GM21723 (cell line): ENCODE measurements around the gene SH3RF2.
"Not testable (repeated sequence)": the region's sequence is repeated elsewhere in the genome, so short reads cannot be mapped to it uniquely, and the experiment has no call there.

Experiments
- ATAC-seq: cut with Tn5 transposase; IDR thresholded peaks from one replicate; pipeline ENCODE4 v1.9.1; 2021; ENCODE audit warnings: mild to moderate bottlenecking, moderate library complexity; ENCODE audit not compliant: unreplicated experiment

Gene SH3RF2

GRCh38 chr5:145976431-145977155, 40.2 kb downstream of the SH3RF2 start:
- peak; percentile 71 for ATAC-seq

GRCh38 chr5:145978171-145978570, 41.8 kb downstream of the SH3RF2 start:
- no peak for ATAC-seq

GRCh38 chr5:145978708-145979107, 42.3 kb downstream of the SH3RF2 start:
- no peak for ATAC-seq

GRCh38 chr5:145979270-145980223, 43.2 kb downstream of the SH3RF2 start:
- ATAC-seq = no peak

GRCh38 chr5:145980259-145980658, 43.9 kb downstream of the SH3RF2 start:
- no peak for ATAC-seq

DNA sequence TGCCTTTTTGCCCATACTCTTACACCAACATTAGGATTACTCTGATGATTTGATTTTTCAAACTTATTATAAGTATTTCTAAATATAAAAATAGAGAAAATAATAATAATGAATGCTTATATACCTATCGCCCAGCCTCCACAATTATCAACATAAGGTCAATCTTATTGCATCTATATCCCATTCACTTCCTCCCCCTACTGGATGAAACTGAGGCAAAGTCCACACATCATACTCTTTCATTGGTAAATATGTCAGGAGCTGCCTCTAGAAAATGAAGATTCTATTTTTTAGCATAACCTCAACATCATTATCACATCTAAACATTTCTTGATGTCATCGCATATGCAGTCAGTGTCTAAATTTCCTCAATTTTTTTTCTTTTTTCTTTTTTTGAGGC, 44.3 kb downstream of the SH3RF2 start:
- ATAC-seq = no peak

GRCh38 chr5:145981589-145982571, 45.5 kb downstream of the SH3RF2 start:
- no peak for ATAC-seq

DNA sequence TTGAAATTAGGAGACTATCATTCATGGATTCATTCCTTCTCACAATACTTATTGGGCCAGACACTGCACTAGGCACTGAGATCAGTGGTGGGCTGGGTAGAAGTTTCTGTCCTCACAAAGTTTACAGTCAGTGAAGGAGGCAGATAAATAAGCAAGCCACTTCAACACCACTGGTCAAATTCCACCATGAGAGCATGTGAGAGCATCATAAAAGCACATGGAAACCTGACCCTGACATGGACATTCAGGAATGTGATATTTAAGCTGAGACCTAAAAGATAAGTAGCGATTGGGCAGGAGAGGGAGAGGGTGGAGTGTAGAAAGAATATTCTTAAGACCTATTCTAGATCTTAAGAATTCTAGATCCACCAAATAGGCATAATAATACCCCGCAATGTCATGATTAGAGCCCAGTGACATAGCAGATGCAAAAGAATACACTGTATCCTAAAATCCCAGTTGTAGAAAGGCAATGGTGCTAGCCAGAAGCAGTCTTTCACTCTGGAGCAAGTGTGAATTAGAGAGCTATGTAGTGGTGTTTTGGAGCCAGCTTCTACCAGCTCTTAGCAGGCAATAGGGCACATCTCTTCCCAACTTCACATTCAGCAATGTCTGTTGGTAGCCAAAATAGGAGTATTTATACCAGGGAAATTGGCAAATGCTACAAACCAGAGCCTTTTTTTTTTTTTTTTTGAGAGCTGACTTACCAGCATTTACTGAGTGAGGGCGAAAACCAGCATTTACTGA, 46.4 kb downstream of the SH3RF2 start:
- no peak for ATAC-seq

DNA sequence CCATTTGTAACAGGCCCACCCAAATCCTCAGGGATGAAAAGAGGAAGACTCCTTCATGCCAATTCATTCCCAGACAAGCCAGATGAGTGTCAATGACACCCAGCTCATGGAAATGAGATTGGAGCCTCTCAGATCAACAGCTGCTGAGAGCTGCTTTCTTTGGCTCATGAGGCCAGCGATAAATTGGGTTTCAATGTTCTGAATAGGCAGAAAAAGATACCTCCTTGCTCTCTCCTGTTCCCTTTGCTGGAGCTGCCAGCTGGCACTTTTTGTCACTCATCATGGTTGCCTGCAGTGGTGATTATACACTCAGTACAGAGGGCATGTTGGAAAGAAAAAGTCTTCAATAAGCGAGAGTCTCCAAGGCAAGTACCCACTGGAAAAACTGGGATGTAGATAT, 47.1 kb downstream of the SH3RF2 start:
- ATAC-seq = no peak

GRCh38 chr5:145984072-145984471, 47.7 kb downstream of the SH3RF2 start:
- ATAC-seq = no peak

DNA sequence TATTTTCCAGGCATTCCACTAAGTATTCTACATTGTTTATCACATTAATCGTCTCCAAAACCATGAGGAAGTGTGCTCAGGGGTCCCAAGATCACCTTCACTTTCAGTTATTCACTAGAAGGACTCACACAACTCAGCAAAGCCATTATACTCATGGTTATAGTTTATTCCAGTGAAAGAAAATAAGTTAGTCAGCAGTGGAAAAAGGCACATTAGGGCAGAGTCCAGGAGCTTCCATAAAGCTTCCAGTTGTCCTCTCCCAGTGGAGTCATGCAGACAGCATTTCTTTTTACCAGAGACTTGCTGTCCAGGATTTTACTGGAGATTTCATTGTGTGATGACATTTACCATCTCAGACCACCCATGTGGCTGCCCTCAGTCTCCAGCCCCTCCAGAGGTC, 51.5 kb downstream of the SH3RF2 start:
- ATAC-seq = no peak

GRCh38 chr5:145988993-145989392, 52.6 kb downstream of the SH3RF2 start:
- no peak for ATAC-seq

- ATAC-seq = no peak
Measured at GRCh38 chr5:145989428-145989827, 53.0 kb downstream of the SH3RF2 start.

- no peak for ATAC-seq
Measured at GRCh38 chr5:145990170-145990569, 53.8 kb downstream of the SH3RF2 start.

- no peak for ATAC-seq
Measured at GRCh38 chr5:145991044-145991575, 54.7 kb downstream of the SH3RF2 start.

- not testable (repeated sequence) for ATAC-seq
Measured at GRCh38 chr5:145993538-145993937, 57.2 kb downstream of the SH3RF2 start.

GRCh38 chr5:145996135-145996534, 59.8 kb downstream of the SH3RF2 start:
- ATAC-seq = no peak

DNA sequence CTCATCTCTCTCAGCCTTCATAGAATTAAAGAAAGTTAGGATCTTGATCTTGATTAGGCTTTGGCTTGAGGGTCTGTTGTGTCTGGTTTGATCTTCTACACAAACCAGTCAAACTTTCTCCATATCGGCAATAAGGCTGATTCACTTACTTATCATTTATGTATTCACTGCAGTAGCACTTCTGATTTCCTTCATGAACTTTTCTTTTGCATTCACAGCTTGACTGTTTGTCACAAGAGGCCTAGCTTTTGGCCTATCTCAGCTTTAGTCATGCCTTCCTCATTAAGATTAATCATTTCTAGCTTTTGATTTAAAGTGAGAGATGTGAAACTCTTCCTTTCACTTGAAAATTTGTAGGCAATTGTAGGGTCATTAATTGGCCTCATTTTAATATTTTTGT, 62.8 kb downstream of the SH3RF2 start:
- ATAC-seq = no peak

- no peak for ATAC-seq
Measured at GRCh38 chr5:146000072-146000471, 63.7 kb downstream of the SH3RF2 start.
